HL-60 (cell line): ENCODE data around the gene RAB26.

ENCODE experiments used
- GABPA ChIP-seq: IDR thresholded peaks from 2 replicates; pipeline ENCODE4 v1.6.1; 2012; ENCODE audit warnings: low read depth
- POLR2AphosphoS5 ChIP-seq: IDR thresholded peaks from 2 replicates; pipeline ENCODE4 v1.6.1; 2012; ENCODE audit warnings: low read depth
- SPI1 ChIP-seq: IDR thresholded peaks from 2 replicates; pipeline ENCODE4 v1.6.1; 2012; ENCODE audit warnings: low read depth, mild to moderate bottlenecking, borderline replicate concordance
- TF ChIP-seq, protein P1 (sequence below): IDR thresholded peaks from one replicate; pipeline ENCODE4 v1.5.1; 2011; ENCODE audit warnings: low read length, control low read depth, inconsistent platforms; ENCODE audit not compliant: insufficient read depth
- TF ChIP-seq, protein P2 (sequence below): IDR thresholded peaks from 2 replicates; pipeline ENCODE4 v1.6.1; 2012; ENCODE audit warnings: low read depth; ENCODE audit not compliant: insufficient replicate concordance

DNA sequence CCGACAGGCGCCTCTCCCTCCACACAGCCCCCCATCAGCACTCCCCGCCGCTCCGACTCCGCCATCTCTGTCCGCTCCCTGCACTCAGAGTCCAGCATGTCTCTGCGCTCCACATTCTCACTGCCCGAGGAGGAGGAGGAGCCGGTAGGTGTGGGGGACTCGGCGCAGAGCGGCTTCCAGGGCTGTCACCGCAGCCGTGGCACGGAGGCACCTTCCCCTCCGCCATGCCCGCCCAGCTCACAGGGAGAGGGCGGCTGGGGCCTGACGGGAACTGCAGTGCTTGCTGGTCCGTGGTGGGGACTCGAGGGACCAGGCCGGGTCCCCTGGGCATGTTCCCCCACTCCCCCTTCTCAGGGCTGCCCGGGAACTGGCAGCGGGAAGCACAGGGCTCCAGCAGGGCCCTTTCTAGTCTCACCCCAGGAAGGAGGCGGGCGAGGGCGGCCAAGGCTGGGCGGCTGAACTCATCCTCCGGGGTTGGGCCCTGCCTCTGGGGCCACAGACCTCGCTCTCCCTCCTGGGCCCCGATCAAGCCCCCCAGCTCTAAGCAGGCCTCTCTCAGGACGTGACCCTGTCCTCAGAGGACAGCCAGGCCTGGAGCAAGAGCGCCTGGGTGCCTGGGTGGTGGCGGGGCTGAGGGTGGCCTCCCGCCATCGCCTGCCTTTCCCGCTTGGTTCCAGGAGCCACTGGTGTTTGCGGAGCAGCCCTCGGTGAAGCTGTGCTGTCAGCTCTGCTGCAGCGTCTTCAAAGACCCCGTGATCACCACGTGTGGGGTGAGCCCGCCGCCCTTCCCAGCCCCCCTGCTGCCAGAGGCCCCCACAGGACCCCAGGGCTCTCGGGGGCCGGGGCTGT, 22.4 kb downstream of the RAB26 start:
- TF ChIP-seq, protein P1, sequence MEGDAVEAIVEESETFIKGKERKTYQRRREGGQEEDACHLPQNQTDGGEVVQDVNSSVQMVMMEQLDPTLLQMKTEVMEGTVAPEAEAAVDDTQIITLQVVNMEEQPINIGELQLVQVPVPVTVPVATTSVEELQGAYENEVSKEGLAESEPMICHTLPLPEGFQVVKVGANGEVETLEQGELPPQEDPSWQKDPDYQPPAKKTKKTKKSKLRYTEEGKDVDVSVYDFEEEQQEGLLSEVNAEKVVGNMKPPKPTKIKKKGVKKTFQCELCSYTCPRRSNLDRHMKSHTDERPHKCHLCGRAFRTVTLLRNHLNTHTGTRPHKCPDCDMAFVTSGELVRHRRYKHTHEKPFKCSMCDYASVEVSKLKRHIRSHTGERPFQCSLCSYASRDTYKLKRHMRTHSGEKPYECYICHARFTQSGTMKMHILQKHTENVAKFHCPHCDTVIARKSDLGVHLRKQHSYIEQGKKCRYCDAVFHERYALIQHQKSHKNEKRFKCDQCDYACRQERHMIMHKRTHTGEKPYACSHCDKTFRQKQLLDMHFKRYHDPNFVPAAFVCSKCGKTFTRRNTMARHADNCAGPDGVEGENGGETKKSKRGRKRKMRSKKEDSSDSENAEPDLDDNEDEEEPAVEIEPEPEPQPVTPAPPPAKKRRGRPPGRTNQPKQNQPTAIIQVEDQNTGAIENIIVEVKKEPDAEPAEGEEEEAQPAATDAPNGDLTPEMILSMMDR, result no peak
- TF ChIP-seq POLR2AphosphoS5 (no peak), GABPA (no peak), SPI1 (no peak)
- TF ChIP-seq, protein P2, sequence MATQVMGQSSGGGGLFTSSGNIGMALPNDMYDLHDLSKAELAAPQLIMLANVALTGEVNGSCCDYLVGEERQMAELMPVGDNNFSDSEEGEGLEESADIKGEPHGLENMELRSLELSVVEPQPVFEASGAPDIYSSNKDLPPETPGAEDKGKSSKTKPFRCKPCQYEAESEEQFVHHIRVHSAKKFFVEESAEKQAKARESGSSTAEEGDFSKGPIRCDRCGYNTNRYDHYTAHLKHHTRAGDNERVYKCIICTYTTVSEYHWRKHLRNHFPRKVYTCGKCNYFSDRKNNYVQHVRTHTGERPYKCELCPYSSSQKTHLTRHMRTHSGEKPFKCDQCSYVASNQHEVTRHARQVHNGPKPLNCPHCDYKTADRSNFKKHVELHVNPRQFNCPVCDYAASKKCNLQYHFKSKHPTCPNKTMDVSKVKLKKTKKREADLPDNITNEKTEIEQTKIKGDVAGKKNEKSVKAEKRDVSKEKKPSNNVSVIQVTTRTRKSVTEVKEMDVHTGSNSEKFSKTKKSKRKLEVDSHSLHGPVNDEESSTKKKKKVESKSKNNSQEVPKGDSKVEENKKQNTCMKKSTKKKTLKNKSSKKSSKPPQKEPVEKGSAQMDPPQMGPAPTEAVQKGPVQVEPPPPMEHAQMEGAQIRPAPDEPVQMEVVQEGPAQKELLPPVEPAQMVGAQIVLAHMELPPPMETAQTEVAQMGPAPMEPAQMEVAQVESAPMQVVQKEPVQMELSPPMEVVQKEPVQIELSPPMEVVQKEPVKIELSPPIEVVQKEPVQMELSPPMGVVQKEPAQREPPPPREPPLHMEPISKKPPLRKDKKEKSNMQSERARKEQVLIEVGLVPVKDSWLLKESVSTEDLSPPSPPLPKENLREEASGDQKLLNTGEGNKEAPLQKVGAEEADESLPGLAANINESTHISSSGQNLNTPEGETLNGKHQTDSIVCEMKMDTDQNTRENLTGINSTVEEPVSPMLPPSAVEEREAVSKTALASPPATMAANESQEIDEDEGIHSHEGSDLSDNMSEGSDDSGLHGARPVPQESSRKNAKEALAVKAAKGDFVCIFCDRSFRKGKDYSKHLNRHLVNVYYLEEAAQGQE, result no peak
